HG02943 (cell line): Measurements from ENCODE around the gene HHAT.
"Not testable (repeated sequence)": the region's sequence is repeated elsewhere in the genome, so short reads cannot be mapped to it uniquely, and the experiment has no call there.

Experiments
- ATAC-seq: cut with Tn5 transposase; IDR thresholded peaks from one replicate; pipeline ENCODE4 v1.9.1; 2021; ENCODE audit warnings: mild to moderate bottlenecking, low read depth, moderate library complexity; ENCODE audit not compliant: unreplicated experiment

The HHAT gene

GRCh38 chr1:210354305-210354704, 25.6 kb downstream of the HHAT start:
- not testable (repeated sequence) for ATAC-seq

DNA sequence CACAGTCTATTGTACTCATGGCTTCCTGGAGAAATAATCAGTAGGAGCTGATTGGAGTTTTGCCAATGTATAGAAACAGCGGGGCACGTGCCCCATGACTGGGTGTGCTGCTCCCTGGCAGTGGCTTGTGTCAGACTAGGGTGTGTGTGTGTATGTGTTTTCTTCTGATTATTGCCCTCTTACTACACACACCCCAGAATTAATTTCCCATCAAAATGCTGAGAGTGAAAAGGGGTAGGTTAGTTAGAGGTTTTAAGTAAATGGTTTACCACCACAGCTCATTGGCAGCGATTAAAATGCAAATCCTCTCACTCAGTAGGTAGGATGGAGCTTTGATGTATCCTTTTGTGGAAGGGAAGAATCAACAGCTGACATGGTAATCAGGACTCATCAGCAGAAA, 29.9 kb downstream of the HHAT start:
- ATAC-seq: no peak

- no peak for ATAC-seq
These were observed 30.6 kb downstream of the HHAT start for GRCh38 chr1:210359255-210359654.

DNA sequence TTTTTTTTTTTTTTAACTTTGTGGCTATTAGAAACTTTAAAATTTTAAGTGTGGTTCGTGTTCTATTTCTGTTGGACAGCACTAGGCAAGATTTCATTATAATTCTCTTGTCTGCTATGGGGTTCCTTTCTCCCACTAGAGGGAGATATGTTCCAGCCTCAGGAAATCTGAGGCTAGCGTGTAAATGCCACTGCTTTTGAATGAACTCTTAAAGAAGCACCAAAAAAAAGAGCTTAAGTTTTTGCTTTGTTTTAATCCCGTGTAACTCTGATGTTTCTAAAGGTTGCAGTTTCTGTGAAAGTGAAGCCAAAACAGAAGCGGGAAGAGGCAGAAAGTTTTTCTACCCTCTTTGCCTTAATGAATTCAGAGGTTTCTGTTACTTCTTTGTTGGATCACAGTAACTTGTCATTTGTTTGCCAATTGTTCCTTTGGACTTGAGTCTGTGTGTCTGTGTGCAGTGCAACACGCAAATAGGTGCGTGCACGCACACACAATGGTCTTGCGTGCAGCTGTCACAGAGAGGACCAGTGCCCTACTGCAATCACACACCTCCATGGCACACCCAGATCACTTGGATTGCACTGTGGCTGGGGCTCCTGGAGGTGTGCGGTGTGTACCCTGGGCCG, 32.3 kb downstream of the HHAT start:
- ATAC-seq: no peak

DNA sequence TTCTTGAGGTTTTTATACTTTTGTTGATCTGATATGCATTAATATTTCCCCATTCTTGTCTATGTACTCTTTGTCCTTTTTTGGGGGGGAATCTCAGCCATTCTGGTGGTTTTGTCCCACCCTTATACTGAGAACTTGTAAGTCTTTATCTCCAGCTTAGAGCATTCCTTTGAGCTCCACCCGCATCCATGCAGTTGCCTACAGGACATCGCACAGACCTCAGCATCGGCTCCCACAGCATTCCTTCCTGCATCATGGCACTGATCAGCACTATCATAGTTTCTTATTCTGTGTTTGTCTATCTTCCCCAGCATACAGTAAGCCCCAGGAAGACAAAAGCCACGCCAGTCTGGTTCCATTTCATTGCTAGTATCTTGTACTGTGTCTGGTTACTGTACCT, 33.0 kb downstream of the HHAT start:
- no peak for ATAC-seq

GRCh38 chr1:210362526-210362925, 33.8 kb downstream of the HHAT start:
- ATAC-seq: no peak

DNA sequence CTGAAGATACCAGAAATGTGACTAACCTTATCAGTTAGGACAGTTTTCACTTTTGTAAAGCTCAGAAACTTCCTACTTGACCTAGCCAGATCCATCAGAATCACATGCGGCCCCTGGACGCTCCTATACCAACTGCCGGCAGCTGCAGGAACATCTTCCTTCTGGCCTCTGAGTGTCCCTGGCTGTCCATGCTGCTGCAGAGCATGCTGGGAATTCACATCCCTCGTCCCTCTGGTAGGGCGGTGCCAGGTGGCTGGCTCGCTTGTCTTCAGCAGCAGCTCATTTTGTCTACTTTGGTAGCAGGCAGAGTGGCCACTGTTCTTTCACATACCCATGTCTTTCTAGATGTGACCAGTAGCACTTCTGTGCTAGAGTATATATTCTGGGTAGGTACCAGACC, 34.4 kb downstream of the HHAT start:
- no peak for ATAC-seq

GRCh38 chr1:210364479-210364878, 35.8 kb downstream of the HHAT start:
- ATAC-seq: no peak

DNA sequence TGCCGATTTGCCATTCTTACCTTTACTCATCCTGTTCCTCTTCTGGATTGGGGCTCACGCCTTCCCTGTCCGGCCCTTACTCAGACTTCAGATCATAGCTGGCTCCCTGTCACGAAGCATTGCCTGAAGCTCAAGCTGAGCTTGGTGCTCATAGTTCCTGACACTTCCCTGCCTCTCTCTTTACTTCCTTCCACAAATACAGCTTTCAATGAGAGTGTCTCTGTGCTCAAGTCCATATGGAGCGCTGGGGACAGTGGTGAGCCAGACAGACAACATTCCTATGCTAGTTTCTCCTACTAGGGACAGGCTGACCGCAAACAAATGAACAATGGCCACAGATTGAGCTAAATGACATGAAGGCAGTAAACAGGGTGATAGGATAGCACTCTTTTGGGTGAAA, 38.1 kb downstream of the HHAT start:
- no peak for ATAC-seq

- ATAC-seq: no peak
These were observed 38.9 kb downstream of the HHAT start for GRCh38 chr1:210367566-210367965.

DNA sequence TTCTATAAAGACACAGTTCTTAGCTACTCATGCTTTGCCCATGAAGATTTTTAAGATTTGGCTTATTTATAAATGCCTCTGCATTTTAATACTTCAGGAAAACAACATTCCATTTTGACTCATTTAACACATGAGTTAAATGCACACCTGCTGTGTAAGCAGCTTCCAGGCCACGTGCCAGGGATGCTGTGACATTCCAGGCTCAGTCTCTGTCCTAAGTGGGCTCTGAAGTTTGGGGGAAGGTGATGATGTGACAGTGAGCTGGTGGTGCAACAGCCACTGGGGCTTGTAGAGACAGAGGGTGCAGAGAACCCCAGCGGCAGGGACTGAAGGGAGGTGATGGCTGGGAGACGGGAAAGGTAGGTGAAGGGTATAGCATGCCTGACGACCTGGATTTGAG, 40.7 kb downstream of the HHAT start:
- ATAC-seq: no peak

- ATAC-seq: no peak
These were observed 43.2 kb downstream of the HHAT start for GRCh38 chr1:210371916-210372315.

GRCh38 chr1:210372491-210372890, 43.8 kb downstream of the HHAT start:
- no peak for ATAC-seq

GRCh38 chr1:210372931-210373627, 44.4 kb downstream of the HHAT start:
- ATAC-seq: no peak

DNA sequence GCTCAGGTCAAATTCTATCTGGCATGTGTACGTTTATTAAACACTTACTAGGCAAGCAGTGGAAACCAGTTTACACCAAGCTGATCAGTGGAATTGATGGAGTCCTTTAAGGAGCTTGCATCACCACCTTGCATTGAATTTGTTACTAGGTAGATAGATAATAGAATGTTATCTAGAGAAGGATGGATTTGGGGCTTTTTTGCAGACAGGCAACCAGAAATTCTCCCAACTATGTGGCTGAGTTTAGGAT, 44.9 kb downstream of the HHAT start:
- peak; percentile 24 for ATAC-seq

DNA sequence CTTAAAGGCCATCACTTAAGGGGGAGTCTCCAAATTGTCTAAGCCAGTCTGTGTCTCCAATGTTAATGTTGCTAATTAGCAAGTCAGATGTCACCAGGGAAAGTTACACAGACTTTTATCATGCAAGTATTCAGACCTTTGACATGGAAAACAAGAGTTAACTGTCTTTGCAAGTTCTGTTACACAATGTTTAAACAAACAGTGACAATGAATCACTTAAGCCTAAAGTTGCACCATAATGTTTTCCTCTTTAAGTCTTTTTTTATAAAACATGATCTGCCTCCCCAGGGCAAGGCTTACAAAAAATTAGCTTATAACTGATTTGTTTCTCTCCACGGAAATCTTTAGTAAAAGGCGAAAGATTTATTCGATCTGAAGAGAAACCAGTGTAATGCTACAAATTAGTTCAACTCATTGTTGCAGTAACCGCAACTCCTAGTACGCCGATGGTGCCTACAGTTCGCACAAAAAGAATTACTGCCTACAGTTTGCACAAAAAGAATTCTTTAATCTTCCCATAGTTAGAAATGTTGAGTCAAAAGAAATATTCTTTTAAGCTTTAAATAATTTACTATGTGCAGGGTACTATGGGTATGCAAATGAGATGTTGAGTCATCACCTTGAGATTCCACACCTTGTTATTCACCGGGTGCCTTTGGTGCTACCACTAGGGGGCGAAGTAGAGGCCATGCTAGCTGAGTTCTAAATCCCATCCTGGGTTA, 45.3 kb downstream of the HHAT start:
- ATAC-seq: peak; percentile 67

DNA sequence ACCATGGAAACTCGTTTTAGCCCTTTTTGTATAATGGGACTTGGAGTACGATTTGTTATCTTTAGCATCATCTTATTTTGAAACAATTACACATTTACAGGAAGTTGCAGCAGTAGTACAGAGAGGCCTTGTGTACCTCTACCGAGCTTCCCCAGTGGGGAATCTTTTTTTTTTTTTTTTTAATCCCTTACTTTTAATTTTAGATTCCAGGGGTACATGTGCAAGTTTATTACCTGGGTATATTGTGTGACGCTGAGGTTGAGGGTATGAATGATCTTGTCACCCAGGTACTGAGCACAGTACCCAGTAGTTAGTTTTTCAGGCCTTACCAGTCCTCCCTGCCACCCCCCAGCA, 45.9 kb downstream of the HHAT start:
- ATAC-seq: no peak

DNA sequence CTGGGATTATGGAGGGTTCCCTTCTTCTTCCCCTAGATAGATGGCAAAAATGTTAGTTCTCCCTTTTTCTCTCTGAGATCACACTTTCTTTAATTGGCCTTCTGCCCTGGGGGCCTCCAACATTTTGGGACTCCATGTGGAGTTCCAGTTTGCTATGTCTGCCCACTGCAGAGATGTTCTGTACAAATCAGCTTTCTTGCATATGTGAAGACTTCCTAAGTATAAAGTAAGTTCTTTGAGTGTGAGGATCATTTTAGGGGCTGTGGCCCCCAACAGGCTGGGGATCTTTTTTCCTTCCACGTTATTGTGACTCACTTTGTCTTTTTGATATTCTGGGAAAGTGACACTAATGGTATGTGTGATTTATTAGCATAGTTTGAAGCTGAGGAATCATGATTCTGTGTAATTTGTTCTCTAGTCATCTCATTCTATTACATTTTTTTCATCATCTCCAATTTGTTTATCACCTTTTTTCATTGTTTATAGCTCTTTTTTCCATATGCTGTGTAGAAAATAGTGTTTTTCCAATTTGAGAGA, 48.2 kb downstream of the HHAT start:
- no peak for ATAC-seq

GRCh38 chr1:210377731-210378333, 49.1 kb downstream of the HHAT start:
- no peak for ATAC-seq

GRCh38 chr1:210378736-210379135, 50.0 kb downstream of the HHAT start:
- ATAC-seq: no peak

GRCh38 chr1:210381934-210382333, 53.2 kb downstream of the HHAT start:
- no peak for ATAC-seq

DNA sequence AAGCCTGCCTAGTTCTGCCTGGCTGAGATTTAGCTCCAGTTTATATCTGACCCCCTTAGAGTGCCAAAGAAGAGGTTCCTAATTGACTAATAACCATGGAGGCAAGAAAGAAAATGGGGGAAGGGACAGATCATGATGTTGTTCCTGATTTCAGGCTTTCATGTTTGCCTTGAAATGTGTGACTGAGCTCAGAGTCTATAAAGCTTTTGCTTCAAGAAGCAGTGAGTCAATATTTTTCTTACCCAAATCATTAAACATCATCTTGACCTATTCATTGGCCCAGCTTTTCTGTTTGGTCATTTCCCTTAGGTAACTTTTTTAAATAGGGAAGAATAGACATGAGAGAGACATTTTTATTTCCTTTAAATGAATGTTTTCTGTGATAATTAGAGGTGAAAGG, 55.9 kb downstream of the HHAT start:
- ATAC-seq: no peak
